ENCODE measurements around the gene EXOSC7.

- no peak for TF ChIP-seq CTCF (IDR thresholded peaks at IDR 0.05)
- no peak for TF ChIP-seq POLR2A (IDR thresholded peaks at IDR 0.05)
- TF ChIP-seq POLR2AphosphoS5 (IDR thresholded peaks at IDR 0.05), result no peak
Measured at GRCh38 chr3:45049807-45050206, 73.8 kb downstream of the EXOSC7 start.

All from transverse colon (tissue), 4 donors.